WI38 (cell line): ENCODE measurements around the gene ABLIM1.

Experiments
- H3K4me3 ChIP-seq: 2 replicates; pipeline ENCODE4 v1.5.1; 2011; ENCODE audit warnings: low read depth, mild to moderate bottlenecking, control low read depth, low read length
- TF ChIP-seq, protein P1 (sequence below): IDR thresholded peaks from 2 replicates; pipeline ENCODE4 v1.5.1; 2012; ENCODE audit warnings: low read depth, mild to moderate bottlenecking, control low read depth, low read length

ABLIM1 gene

DNA sequence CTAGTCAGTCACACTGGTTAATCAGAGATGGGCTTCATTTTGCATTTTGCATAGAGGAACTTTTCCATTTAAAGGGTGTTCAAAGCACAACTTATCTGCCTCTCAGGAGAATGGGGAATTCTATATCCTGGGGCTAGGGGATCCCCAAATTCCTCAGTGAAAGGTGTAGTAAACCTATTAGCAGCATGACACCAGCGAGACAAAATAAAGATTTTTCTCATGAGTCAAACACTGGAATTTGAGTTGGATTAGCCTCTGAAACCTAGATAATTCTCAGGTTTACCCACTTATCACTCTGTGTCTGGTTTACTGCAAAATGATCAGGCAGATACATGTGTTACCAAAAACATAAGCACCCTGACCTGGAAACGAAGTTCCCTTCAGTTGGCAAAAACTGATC is 255.8 kb downstream of the ABLIM1 start:
- TF ChIP-seq, protein P1, sequence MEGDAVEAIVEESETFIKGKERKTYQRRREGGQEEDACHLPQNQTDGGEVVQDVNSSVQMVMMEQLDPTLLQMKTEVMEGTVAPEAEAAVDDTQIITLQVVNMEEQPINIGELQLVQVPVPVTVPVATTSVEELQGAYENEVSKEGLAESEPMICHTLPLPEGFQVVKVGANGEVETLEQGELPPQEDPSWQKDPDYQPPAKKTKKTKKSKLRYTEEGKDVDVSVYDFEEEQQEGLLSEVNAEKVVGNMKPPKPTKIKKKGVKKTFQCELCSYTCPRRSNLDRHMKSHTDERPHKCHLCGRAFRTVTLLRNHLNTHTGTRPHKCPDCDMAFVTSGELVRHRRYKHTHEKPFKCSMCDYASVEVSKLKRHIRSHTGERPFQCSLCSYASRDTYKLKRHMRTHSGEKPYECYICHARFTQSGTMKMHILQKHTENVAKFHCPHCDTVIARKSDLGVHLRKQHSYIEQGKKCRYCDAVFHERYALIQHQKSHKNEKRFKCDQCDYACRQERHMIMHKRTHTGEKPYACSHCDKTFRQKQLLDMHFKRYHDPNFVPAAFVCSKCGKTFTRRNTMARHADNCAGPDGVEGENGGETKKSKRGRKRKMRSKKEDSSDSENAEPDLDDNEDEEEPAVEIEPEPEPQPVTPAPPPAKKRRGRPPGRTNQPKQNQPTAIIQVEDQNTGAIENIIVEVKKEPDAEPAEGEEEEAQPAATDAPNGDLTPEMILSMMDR, result no peak
- H3K4me3 ChIP-seq, result no peak overlapping the region

DNA sequence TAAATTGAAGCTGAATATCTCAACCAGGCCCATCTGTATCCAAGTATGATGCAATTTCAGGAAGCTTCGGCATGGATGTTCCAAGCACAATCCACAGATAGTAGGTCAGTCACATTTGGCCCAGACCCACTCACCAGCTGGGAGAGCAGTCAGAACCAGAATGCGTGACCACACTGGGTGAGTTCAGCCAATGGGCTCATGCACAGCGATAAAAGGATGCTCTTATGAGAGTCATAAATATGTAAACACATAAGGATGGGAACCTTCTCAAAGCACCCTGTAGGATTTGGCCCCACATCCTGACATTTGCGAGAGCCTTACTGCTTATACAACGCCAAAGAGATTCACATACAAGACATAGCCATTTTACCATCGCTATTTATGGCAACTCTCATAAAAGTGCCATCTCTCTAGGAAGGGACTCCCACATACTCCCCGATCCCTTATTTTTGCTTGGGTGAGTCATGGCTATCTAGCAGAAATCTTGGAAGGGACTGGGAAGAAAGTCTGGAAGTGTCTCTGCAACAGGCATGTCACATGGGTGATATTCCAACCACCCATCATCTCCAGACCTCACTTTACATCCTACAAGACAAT is 256.8 kb downstream of the ABLIM1 start:
- no peak overlapping the region for H3K4me3 ChIP-seq
- TF ChIP-seq, protein P1, result no peak

DNA sequence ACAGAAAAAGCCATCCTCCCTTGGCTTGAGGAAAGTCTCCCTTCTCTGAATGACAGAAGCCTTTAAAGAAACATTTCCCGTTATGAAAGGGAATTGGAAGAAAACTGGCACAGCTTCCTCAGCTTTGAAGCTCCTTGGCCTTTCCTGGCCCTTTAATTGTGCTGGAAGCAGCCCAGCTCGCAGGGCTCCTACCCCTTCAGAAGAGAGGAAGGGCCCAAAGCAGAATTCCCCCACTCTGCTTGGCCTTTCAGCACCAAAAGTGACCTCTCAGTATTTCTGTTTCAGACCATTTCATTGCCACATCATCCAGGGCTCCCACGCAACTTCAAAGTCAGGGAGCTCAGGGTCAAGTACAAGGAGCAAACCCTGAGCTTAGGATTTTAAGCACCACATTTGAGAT is 258.0 kb downstream of the ABLIM1 start:
- TF ChIP-seq, protein P1, result no peak
- no peak overlapping the region for H3K4me3 ChIP-seq

DNA sequence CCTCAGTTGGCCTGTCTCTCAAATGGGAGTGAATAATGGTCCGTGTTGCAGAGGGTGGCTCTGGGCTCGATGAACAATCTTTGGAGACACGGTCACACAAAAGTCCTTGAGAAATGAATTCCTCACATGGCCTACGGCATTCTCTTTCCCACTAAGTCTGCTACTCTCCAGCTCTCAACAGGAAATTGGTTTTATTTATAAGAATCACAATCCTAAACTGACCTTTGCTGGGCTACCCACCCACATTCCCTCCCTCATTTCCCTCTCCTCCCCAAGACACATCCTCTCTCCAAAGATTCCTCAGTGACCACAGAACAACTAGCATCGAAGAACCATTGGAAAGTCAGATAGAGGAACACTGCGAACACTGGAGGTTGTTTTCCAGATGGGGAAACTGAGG is 258.5 kb downstream of the ABLIM1 start:
- no peak overlapping the region for H3K4me3 ChIP-seq
- TF ChIP-seq, protein P1, result no peak

DNA sequence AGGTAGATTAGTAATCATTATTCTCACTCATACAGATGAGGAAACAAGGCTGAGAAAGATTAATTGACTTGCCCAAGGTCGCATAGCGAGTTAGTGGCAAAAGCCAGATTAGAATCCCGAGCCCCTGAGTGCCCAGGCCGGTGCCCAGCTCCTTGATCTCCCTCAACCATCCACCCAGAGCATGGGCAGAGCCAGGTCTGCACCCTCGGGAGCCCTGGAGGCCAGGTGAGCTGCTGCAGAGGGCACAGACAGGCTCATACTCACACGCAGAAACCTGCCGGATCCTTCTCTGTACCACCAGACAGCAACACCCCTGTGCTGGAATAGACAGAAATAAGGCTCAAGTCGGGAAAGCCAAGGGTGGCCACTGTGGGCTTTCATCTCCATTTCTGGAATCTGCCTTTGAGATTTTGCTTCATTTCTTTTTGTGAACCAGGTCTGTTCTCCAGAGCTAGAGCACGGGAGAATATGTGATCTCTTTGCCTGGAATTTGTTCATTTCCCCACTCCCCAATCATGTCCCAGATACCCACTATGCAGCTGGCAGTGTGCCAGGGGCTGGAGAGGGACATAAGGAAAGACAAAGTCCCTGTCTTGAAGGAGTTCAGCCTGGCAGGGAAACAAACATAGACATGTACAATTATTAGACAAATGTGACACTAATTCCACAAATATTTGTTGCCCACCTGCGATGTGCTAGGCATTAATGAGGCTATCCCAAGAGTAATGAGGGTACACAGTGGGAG is 259.3 kb downstream of the ABLIM1 start:
- TF ChIP-seq, protein P1, result no peak

DNA sequence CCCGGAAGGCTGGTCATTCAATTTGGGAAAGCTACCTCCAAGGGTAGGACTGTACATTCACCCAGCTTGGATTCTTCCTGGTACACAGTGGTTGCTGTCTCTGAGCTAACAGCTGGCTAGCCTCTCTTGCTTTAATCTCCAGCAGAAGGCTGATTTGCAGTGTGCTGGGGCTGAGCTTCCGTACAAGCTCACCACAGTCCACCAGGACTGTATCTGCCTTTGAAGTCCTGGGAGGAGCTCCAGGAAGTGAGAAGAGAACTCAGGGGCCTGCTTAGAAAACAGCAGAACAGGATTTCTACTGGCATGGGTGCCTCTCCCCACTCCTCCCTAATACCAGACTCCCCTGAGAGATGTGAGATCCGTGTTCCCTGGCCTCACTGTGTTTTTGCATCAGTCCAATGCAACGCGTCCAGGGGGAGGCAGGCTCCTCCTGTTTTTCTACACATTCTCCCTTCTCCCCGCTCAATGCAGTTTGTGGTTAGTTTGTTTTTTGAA is 260.4 kb downstream of the ABLIM1 start:
- TF ChIP-seq, protein P1, result no peak
- no peak overlapping the region for H3K4me3 ChIP-seq

More for the DNA sequence above, 259.3 kb downstream of the ABLIM1 start:
- H3K4me3 ChIP-seq, result no peak overlapping the region

DNA sequence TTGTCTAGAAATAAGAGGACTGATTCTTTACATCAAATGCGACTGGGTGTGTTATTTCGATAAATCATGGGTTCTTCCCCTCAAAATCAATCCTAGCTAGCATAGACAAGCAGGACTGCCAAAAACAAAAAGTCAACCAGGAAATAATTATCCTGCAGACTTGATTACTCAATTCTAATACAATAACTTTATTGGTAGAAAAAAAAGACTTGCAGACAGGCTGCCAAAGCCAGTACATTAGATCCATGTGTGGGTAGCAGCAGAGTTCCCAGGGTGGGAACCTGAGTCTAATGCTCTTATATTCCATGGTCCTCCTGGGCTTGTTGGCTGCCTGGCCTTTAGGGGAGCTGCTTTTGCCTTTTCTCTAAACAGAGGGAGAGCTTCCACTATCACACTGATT is 261.6 kb downstream of the ABLIM1 start:
- no peak overlapping the region for H3K4me3 ChIP-seq
- TF ChIP-seq, protein P1, result no peak
